IMR-90 (cell line): Measurements from ENCODE around the gene ACVR1. TPM values are rescaled to one million over a fixed set of nuclear protein-coding genes. Genes with fewer than 3 reads are reported as not detected.
A peak's percentile ranks its signal among the peaks of the same experiment; 100 is the strongest.

Source experiments
- ATAC-seq: fragments of 200-7000 bp; cut with Tn5 transposase; 2 replicates; pipeline ENCODE4 v1.9.1; 2020; ENCODE audit warnings: low read depth, mild to moderate bottlenecking, moderate library complexity
- BruUV-seq: library from RNA; stranded (reverse); fragments of 400-500 nt; replicated peaks from 2 replicates; lab custom pipeline; 2021; lab: Mats Ljungman, UMichigan
- CTCF ChIA-PET: fragments of 300-600 bp; formaldehyde crosslinking; extraction: SDS; loops from one replicate; lab custom pipeline; 2021; ENCODE audit warnings: antibody characterized with exemption; lab: Yijun Ruan, JAX
- POLR2A ChIA-PET: fragments of 300-600 bp; sonication (Branson Sonifier 250); formaldehyde crosslinking; loops from one replicate; lab custom pipeline; 2022; ENCODE audit warnings: antibody characterized with exemption; ENCODE audit not compliant: unreplicated experiment; lab: Charles Lee
- DNase-seq: peaks from one replicate; pipeline ENCODE4 v3.0.0; 2013
- H2AFZ ChIP-seq: replicated peaks from 2 replicates; pipeline ENCODE3; 2013; ENCODE audit warnings: low read length, mild to moderate bottlenecking; ENCODE audit not compliant: poor library complexity
- H2AK5ac ChIP-seq: 2 replicates; pipeline ENCODE4 v1.6.1; 2013; ENCODE audit warnings: low read depth, low read length, inconsistent platforms
- H2AK9ac ChIP-seq: replicated peaks from 2 replicates; pipeline ENCODE3; 2013; ENCODE audit warnings: mild to moderate bottlenecking, low read depth, low read length, moderate library complexity; ENCODE audit not compliant: poor library complexity
- H2BK120ac ChIP-seq: 2 replicates; pipeline ENCODE4 v1.6.1; 2013; ENCODE audit warnings: low read depth, low read length, inconsistent platforms
- H2BK15ac ChIP-seq: 3 replicates; pipeline ENCODE4 v1.6.1; 2013; ENCODE audit warnings: low read depth, low read length, inconsistent platforms
- H2BK20ac ChIP-seq: 2 replicates; pipeline ENCODE4 v1.6.1; 2013; ENCODE audit warnings: low read depth, mild to moderate bottlenecking, inconsistent platforms, low read length, moderate library complexity
- H2BK5ac ChIP-seq: 2 replicates; pipeline ENCODE4 v1.6.1; 2013; ENCODE audit warnings: mild to moderate bottlenecking, low read depth, low read length, inconsistent platforms; ENCODE audit not compliant: poor library complexity, severe bottlenecking
- H3K14ac ChIP-seq: replicated peaks from 2 replicates; pipeline ENCODE4 v1.6.1; 2013; ENCODE audit warnings: low read depth, low read length, inconsistent platforms
- H3K18ac ChIP-seq: 2 replicates; pipeline ENCODE4 v1.6.1; 2013; ENCODE audit warnings: low read depth, low read length, control low read depth
- H3K23ac ChIP-seq: 2 replicates; pipeline ENCODE4 v1.6.1; 2013; ENCODE audit warnings: low read depth, low read length, inconsistent platforms
- H3K27ac ChIP-seq: 2 replicates; pipeline ENCODE4 v1.5.1; 2013; ENCODE audit warnings: mild to moderate bottlenecking, control low read depth, low read length; ENCODE audit not compliant: insufficient read depth
- H3K27me3 ChIP-seq: 2 replicates; pipeline ENCODE4 v1.6.1; 2013; ENCODE audit warnings: low read length; ENCODE audit not compliant: control insufficient read depth, insufficient read depth
- H3K36me3 ChIP-seq: 2 replicates; pipeline ENCODE4 v1.6.1; 2013; ENCODE audit warnings: low read length, mixed read lengths; ENCODE audit not compliant: control insufficient read depth, insufficient read depth
- H3K4ac ChIP-seq: 2 replicates; pipeline ENCODE4 v1.6.1; 2013; ENCODE audit warnings: low read depth, low read length, inconsistent platforms
- H3K4me1 ChIP-seq: 2 replicates; pipeline ENCODE4 v1.6.1; 2013; ENCODE audit warnings: low read length, mixed read lengths; ENCODE audit not compliant: control insufficient read depth, insufficient read depth
- H3K4me2 ChIP-seq: 2 replicates; pipeline ENCODE4 v1.6.1; 2013; ENCODE audit warnings: low read depth, mild to moderate bottlenecking, control low read depth, low read length, moderate library complexity
- H3K4me3 ChIP-seq: 2 replicates; pipeline ENCODE4 v1.5.1; 2013; ENCODE audit warnings: low read depth, mild to moderate bottlenecking, control low read depth, low read length, moderate library complexity; ENCODE audit not compliant: insufficient read depth
- H3K56ac ChIP-seq: 2 replicates; pipeline ENCODE4 v1.6.1; 2013; ENCODE audit warnings: low read length, inconsistent platforms; ENCODE audit not compliant: insufficient read depth; ENCODE audit errors: extremely low read depth
- H3K79me1 ChIP-seq, 2 experiments: 2 replicates each; pipeline ENCODE4 v1.6.1; 2013; ENCODE audit warnings: low read length in 2 of 2, inconsistent platforms in 1 of 2, low read depth in 1 of 2
- H3K9ac ChIP-seq: 2 replicates; pipeline ENCODE4 v1.6.1; 2013; ENCODE audit warnings: low read depth, low read length, control low read depth
- H3K9me1 ChIP-seq: 2 replicates; pipeline ENCODE4 v1.6.1; 2013; ENCODE audit warnings: low read length, inconsistent platforms; ENCODE audit not compliant: insufficient read depth
- H3K9me3 ChIP-seq: 2 replicates; pipeline ENCODE4 v1.6.1; 2013; ENCODE audit warnings: low read length; ENCODE audit not compliant: control insufficient read depth, insufficient read depth
- H4K20me1 ChIP-seq: 2 replicates; pipeline ENCODE4 v1.6.1; 2013; ENCODE audit warnings: low read length, inconsistent platforms; ENCODE audit not compliant: insufficient read depth
- H4K5ac ChIP-seq: 2 replicates; pipeline ENCODE4 v1.6.1; 2013; ENCODE audit warnings: mild to moderate bottlenecking, low read depth, low read length, control low read depth
- H4K8ac ChIP-seq, 2 experiments: 2 replicates each; pipeline ENCODE4 v1.6.1; 2013; ENCODE audit warnings: low read depth in 2 of 2, low read length in 2 of 2, control low read depth in 1 of 2, inconsistent platforms in 1 of 2
- H4K91ac ChIP-seq: 2 replicates; pipeline ENCODE4 v1.6.1; 2013; ENCODE audit warnings: low read depth, low read length, inconsistent platforms; ENCODE audit not compliant: insufficient read depth
- BHLHE40 ChIP-seq: fragments of 150-350 bp; IDR thresholded peaks from 2 replicates; pipeline ENCODE4 v1.6.1; 2016; ENCODE audit warnings: mild to moderate bottlenecking, low read depth, low read length
- CEBPB ChIP-seq: IDR thresholded peaks from 2 replicates; pipeline ENCODE4 v1.6.1; 2012; ENCODE audit warnings: low read depth, low read length, improper control_type of control experiment
- RAD21 ChIP-seq: IDR thresholded peaks from 2 replicates; pipeline ENCODE4 v1.6.1; 2012; ENCODE audit warnings: low read length, improper control_type of control experiment
- RCOR1 ChIP-seq: IDR thresholded peaks from 2 replicates; pipeline ENCODE4 v1.6.1; 2012; ENCODE audit warnings: mild to moderate bottlenecking, low read length, improper control_type of control experiment; ENCODE audit not compliant: insufficient replicate concordance
- WGBS, 2 experiments: methylation state at CpG; one replicate each; pipeline versions ENCODE4 v1.1.5 to v1.1.7; 2013; ENCODE audit warnings: missing lambda C conversion rate in 2 of 2; ENCODE audit not compliant: insufficient read length in 1 of 2; ENCODE audit errors: extremely low coverage in 2 of 2; 5-methylcytosine and 5-hydroxymethylcytosine counted together
- dilution Hi-C: fragments of 300-500 bp; cut with HindIII; formaldehyde crosslinking; loops from one replicate; pipeline ENCODE4 v1.14.3; 2018; ENCODE audit warnings: low sequenced_read_pairs; ENCODE audit not compliant: unreplicated experiment
- in situ Hi-C: fragments of 300-500 bp; cut with MboI; formaldehyde crosslinking; loops from 3 replicates; pipeline ENCODE4 v1.14.3; 2019; ENCODE audit warnings: low sequenced_read_pairs, inconsistent platforms, mixed read lengths
- intact Hi-C: fragments of 100-400 bp; cut with micrococcal nuclease; formaldehyde crosslinking; loops from 2 replicates; pipeline ENCODE4 v1.10.0; 2022
- polyA plus RNA-seq, 3 experiments: library from polyadenylated mRNA; depleted of rRNA; stranded (reverse); fragments of >200 nt; gene quantifications; 2 replicates each; pipeline ENCODE4 v1.2.3, GENCODE V29; 2012; ENCODE audit warnings: low replicate concordance in 1 of 3
- total RNA-seq: library from RNA; depleted of rRNA; stranded (reverse); fragments of >200 nt; gene quantifications from 2 replicates; pipeline ENCODE4 v1.2.3, GENCODE V29; 2012
- TF ChIP-seq, protein P1 (sequence below): fragments of 150-350 bp; IDR thresholded peaks from 2 replicates; pipeline ENCODE4 v1.6.1; 2016; ENCODE audit warnings: low read depth, mild to moderate bottlenecking, low read length, moderate library complexity, borderline replicate concordance
- TF ChIP-seq, protein P2 (sequence below): conservative IDR thresholded peaks from 2 replicates; pipeline ENCODE4 v1.5.1; 2012; ENCODE audit warnings: mild to moderate bottlenecking, low read depth, low read length, improper control_type of control experiment

The ACVR1 gene
- total and polyA plus RNA-seq, 2 of the 4 experiments (the other 2 are of a cell fraction), result 21.1 to 40.8 TPM

DNA sequence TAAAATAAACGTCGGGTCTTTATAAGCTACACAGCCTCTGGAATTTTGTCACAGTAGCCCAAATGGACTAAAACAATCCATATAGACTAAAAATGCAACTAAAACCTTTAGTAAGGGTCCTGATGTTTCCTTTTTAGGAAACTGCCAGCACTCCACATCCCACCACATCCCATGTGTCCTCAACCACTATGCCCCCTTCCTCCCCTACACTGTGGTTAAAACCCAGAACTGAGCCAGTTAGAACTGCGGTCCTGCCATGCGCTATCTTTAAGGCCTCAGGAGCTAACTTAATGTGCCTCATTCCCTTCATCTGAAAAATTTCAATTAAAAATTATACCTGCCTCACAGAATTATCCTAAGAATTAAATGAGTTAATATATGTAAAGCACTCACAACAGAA, 41.1 kb downstream of the ACVR1 start:
- Histone ChIP-seq H3K4me3 (no peak overlapping the region), H4K8ac (no peak overlapping the region), H3K4me2 (no peak overlapping the region), H3K27ac (no peak overlapping the region), H2BK120ac (no peak overlapping the region), H2BK5ac (no peak overlapping the region), H2BK20ac (no peak overlapping the region), H3K56ac (no peak overlapping the region), H3K27me3 (no peaks in the 10 kb centered on the region), H2AK5ac (peak overlapping the region; percentile 64; the same call in 1 of the 2 replicates), H2AK9ac (no peak overlapping the region), H3K79me1 (peaks cover 34 to 67% of the 10 kb centered on the region in 2 experiments), H3K9ac (no peak overlapping the region), H3K4ac (no peak overlapping the region), H4K20me1 (peaks cover 13% of the 10 kb centered on the region), H3K9me3 (no peaks in the 10 kb centered on the region), H3K18ac (no peak overlapping the region), H3K4me1 (peaks cover 26% of the 10 kb centered on the region), H3K36me3 (0 out of 2 replicates have a peak, but pooled peaks cover 1% of the 10 kb centered on the region), H2BK15ac (no peak overlapping the region), H4K5ac (no peak overlapping the region), H3K14ac (no peak overlapping the region), H4K91ac (no peak overlapping the region), H3K23ac (no peak overlapping the region), H2AFZ (no peak overlapping the region), H3K9me1 (peaks cover 27% of the 10 kb centered on the region)
- ChIA-PET POLR2A (no interaction called here), CTCF (no interaction called here)
- no peak for TF ChIP-seq CEBPB
- no peak for TF ChIP-seq BHLHE40
- no peak for TF ChIP-seq RAD21
- TF ChIP-seq, protein P1, sequence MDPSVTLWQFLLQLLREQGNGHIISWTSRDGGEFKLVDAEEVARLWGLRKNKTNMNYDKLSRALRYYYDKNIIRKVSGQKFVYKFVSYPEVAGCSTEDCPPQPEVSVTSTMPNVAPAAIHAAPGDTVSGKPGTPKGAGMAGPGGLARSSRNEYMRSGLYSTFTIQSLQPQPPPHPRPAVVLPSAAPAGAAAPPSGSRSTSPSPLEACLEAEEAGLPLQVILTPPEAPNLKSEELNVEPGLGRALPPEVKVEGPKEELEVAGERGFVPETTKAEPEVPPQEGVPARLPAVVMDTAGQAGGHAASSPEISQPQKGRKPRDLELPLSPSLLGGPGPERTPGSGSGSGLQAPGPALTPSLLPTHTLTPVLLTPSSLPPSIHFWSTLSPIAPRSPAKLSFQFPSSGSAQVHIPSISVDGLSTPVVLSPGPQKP, result no peak
- TF ChIP-seq RCOR1, result no peak
- TF ChIP-seq, protein P2, sequence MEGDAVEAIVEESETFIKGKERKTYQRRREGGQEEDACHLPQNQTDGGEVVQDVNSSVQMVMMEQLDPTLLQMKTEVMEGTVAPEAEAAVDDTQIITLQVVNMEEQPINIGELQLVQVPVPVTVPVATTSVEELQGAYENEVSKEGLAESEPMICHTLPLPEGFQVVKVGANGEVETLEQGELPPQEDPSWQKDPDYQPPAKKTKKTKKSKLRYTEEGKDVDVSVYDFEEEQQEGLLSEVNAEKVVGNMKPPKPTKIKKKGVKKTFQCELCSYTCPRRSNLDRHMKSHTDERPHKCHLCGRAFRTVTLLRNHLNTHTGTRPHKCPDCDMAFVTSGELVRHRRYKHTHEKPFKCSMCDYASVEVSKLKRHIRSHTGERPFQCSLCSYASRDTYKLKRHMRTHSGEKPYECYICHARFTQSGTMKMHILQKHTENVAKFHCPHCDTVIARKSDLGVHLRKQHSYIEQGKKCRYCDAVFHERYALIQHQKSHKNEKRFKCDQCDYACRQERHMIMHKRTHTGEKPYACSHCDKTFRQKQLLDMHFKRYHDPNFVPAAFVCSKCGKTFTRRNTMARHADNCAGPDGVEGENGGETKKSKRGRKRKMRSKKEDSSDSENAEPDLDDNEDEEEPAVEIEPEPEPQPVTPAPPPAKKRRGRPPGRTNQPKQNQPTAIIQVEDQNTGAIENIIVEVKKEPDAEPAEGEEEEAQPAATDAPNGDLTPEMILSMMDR, result no peak
- WGBS, 2 experiments, result 100% methylated on average over 2 of the region's 4 CpGs; no CpG with 5 or more reads in 1 of the 2 experiments
- DNase-seq (no peak), ATAC-seq (no peak)
- in situ Hi-C loops (no loop called here), intact Hi-C loops (no loop called here), dilution Hi-C loops (no loop called here)
- BruUV-seq, result no TSS peak
